ENCODE results near the gene SYT7.

DNA sequence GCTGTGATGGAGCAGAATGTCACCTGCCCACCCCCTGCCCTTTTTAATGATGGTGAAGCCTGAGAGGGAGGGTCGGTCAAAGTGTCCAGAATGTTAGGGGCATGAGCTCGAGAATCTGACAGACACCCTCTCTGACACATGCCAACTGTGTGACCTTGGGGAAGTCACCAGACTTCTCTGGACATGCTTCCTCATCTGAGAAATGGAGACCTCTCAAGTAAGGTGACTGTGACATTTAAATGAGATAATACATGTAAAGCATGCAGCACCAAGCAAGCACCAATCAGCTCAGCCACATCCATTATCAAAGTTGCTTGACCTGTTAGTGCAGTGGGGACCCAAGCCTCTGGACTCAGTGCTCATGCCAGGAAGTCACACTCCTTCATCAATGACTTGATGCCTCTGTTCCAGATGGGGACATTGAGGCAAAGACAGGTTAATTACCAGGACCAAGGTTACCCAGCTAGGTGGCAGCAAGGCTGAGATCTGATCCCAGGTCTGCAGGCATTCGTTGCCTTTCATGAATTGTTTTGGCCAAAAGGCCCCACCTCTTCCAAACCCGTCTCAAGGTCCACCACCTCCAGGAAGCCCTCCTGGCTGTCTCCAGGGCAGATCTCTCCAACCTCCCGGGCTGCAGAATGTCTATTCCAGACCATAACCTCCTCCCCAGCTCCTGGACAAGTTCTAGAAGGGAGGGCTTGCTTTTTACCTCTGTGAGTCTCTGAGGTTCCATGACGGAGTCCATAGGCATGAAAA is 38.8 kb upstream of the SYT7 start:
- no peak for TF ChIP-seq CTCF (IDR thresholded peaks at IDR 0.05; ENCODE audit: low read length)
- TF ChIP-seq EZH2 (optimal IDR thresholded peaks at IDR 0.05; ENCODE audit: low read depth, low read length): no peak

Data from MM.1S (cell line).